SK-N-SH treated with all-trans-retinoic acid at 6 μM for 48 hours (cell line): Measurements from ENCODE around the gene AP3D1.

Source experiments
- GLIS3 ChIP-seq: fragments of 250-450 bp; sonication (Bioruptor Pico); IDR thresholded peaks from 2 replicates; pipeline ENCODE4 v1.5.0; 2020; ENCODE audit warnings: mild to moderate bottlenecking, moderate library complexity
- ZFP30 ChIP-seq: fragments of 450-650 bp; formaldehyde crosslinking; IDR thresholded peaks from 2 replicates; pipeline ENCODE4 v1.5.0; 2022; ENCODE audit warnings: mild to moderate bottlenecking, moderate library complexity
- TF ChIP-seq, protein P1 (sequence below): fragments of 250-450 bp; sonication (Bioruptor Pico); IDR thresholded peaks from 2 replicates; pipeline ENCODE4 v1.8.0; 2020; ENCODE audit warnings: mild to moderate bottlenecking, moderate library complexity, borderline replicate concordance
- TF ChIP-seq, protein P2 (sequence below): fragments of 250-450 bp; sonication (Bioruptor Pico); IDR thresholded peaks from 2 replicates; pipeline ENCODE4 v1.5.1; 2020; ENCODE audit warnings: low read depth, mild to moderate bottlenecking, moderate library complexity
- TF ChIP-seq, protein P3 (sequence below): fragments of 250-450 bp; sonication (Bioruptor Pico); IDR thresholded peaks from 2 replicates; pipeline ENCODE4 v1.8.0; 2021; ENCODE audit warnings: low read depth, mild to moderate bottlenecking, moderate library complexity, borderline replicate concordance

DNA sequence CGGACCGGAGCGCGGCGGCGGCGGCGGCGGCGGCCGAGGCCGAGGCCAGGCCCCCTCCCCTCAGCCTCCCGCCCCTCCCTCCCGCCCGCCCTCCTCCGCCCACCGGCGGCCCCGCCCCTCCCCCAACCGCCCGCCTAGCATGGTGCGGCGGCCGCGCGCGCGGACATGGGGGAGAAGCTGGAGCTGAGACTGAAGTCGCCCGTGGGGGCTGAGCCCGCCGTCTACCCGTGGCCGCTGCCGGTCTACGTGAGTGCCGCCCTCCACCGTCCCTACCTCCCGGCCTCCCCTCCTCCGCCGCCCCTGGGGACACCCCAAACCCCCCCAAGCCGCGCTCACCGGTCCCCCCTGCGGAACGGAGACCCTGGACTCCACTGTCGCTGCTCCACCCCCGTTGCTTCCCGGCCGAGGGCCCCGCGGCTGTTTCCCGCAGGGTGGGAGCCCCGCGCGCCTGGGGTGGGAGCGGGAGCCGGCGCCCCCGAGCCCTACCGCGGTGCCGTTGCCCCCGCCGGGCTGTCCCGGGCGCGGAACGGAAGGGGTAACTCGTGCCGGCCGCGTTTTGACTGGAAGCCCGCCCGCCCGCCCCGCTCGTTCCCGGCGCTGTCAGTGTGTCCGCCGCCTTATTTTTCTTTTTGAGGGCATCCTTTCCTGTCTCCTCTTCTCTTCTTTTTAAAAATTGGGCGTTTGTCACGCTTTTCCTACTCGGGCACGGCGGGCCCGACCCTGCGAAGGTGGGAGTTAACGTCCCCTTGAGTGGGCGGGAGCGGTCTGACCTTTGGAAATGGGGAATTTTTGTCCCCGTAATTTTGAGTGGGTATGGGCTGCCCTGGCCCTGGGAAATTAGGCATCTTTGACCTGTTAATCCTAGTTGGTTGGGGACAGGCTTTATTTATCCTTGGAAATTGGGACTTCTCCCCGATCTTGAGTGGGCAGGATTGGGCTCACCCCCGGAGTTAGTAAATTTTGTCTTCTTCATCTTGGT lies 12.9 kb upstream of the AP3D1 start:
- no peak for TF ChIP-seq GLIS3 (CRISPR knock-in tag)
- no peak for TF ChIP-seq ZFP30 (CRISPR knock-in tag)
- TF ChIP-seq, protein P1, sequence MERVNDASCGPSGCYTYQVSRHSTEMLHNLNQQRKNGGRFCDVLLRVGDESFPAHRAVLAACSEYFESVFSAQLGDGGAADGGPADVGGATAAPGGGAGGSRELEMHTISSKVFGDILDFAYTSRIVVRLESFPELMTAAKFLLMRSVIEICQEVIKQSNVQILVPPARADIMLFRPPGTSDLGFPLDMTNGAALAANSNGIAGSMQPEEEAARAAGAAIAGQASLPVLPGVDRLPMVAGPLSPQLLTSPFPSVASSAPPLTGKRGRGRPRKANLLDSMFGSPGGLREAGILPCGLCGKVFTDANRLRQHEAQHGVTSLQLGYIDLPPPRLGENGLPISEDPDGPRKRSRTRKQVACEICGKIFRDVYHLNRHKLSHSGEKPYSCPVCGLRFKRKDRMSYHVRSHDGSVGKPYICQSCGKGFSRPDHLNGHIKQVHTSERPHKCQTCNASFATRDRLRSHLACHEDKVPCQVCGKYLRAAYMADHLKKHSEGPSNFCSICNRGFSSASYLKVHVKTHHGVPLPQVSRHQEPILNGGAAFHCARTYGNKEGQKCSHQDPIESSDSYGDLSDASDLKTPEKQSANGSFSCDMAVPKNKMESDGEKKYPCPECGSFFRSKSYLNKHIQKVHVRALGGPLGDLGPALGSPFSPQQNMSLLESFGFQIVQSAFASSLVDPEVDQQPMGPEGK (CRISPR knock-in tag), result no peak
- TF ChIP-seq, protein P2, sequence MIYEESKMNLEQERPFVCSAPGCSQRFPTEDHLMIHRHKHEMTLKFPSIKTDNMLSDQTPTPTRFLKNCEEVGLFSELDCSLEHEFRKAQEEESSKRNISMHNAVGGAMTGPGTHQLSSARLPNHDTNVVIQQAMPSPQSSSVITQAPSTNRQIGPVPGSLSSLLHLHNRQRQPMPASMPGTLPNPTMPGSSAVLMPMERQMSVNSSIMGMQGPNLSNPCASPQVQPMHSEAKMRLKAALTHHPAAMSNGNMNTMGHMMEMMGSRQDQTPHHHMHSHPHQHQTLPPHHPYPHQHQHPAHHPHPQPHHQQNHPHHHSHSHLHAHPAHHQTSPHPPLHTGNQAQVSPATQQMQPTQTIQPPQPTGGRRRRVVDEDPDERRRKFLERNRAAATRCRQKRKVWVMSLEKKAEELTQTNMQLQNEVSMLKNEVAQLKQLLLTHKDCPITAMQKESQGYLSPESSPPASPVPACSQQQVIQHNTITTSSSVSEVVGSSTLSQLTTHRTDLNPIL, result no peak
- TF ChIP-seq, protein P3, sequence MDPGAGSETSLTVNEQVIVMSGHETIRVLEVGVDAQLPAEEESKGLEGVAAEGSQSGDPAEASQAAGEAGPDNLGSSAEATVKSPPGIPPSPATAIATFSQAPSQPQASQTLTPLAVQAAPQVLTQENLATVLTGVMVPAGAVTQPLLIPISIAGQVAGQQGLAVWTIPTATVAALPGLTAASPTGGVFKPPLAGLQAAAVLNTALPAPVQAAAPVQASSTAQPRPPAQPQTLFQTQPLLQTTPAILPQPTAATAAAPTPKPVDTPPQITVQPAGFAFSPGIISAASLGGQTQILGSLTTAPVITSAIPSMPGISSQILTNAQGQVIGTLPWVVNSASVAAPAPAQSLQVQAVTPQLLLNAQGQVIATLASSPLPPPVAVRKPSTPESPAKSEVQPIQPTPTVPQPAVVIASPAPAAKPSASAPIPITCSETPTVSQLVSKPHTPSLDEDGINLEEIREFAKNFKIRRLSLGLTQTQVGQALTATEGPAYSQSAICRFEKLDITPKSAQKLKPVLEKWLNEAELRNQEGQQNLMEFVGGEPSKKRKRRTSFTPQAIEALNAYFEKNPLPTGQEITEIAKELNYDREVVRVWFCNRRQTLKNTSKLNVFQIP (CRISPR knock-in tag), result no peak
